Endometrium (tissue), 2 donors: Measurements from ENCODE around the gene PDE2A.

Experiments
- FAIRE-seq: peaks from 2 replicates; lab custom pipeline; 2012; peaks lifted over from hg19 to GRCh38; lab: Jason Lieb, UNC
- donor health status: control.
- donor health status: control.

The PDE2A gene

GRCh38 chr11:72704028-72704782, 30.0 kb upstream of the PDE2A start:
- FAIRE-seq: no peak

DNA sequence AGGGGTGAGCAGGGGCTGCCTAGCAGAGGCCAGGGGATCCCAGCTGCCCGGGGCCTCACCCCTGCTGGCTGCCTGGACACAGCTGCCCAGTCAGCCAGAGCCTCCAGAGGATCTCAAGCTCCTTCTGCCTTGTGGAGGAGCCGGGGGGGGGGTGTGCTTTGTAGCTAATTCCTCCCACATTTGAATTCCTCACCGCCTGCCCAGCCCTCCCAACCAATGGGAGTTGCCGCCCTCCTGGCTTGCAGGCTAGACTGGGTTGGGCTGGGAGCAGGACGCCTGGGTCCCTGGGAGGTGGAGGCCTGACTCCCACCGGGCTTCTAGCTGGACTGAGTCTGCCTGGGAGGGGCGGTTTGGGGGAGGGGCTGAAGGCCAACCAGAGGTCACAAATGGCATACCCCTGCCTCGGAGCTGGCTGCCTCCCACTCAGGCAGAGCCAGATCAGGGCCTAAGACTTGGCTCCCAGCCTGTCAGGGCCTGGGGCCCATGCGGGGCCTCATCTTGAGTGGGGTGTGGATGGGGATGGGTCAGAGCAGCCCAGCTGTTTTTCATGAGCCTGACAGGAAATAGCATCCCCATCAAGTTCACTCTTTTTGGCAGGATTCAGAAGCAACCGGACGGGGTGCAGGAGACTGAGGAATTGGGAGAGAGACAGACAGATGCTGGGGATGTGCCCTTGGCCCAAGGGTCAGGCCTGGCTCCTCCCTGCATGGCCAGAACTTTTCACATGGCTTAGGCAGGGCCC, 29.2 kb upstream of the PDE2A start:
- FAIRE-seq: peak; percentile 62

DNA sequence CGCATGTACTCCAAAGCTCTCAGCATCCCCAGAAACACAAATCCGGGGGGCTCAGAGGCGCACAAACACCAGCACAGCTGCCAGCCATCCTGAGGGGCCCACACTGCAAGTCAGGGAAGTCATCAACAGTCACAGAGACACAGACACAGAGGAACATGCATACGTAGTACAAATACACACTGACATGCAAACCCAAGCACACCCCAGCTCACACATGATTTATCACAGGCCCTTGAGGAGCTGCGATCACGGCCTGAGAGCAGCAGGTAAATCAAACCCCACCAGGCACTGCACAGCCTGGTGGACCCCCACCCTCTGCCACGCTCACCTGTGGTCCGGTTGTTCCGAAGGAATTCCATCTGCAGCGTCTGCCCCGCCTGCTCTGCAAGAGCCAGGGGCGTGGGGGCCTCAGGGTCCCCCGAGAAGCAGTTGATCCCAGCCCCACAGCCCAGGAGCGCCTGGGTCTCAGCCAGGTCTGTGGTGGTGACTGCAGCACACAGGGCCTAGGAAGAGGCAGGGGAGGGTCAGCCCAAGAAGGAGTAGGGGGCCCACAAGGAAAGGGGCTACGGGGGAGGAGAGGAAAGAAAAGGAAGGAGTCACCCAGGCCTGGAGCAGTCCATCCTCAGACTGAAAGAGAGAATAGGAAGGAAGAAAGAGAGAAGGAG, 28.5 kb upstream of the PDE2A start:
- no peak for FAIRE-seq

DNA sequence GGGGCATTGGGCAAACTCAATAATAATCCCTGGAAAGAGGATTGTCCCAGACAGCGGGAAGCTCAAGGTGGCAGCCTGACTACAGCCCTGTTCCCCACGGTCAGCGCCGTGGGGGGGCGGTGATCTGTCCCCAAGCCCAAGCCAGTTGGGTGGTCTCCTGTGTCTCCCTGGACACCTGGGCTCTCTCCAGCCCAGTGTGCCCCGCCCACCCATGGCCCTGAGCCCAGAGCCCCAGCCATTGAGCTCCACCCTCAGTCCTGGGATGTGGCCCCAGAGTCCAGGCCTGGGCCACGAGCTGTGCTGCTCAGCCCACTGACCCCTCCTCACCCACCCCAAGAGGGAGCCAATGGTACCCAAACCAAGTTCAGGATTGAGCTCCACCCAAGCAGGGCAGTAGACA, 27.9 kb upstream of the PDE2A start:
- FAIRE-seq: no peak

DNA sequence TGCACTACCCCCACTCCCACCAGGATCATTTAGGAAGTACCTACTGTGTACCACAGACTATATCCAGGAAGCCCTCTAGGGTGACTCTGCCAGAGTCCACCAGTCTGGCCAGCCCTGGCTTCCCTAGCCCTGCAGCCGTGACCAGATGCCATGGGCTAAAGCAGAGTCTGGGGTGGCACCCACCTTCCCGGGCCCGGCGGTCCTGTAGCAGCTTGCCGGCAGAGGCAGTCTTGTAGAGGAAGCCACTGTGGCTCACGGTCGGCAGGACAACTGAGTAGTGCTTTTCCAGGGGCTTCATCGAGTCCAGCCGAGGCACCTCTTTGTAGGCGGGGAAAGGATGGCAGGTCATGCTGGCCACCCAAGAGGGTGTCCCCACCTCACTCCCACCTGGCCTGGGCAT, 27.2 kb upstream of the PDE2A start:
- FAIRE-seq: no peak

- FAIRE-seq: no peak
Measured at GRCh38 chr11:72700146-72700545, 25.9 kb upstream of the PDE2A start.

GRCh38 chr11:72697814-72698213, 23.6 kb upstream of the PDE2A start:
- FAIRE-seq: no peak

GRCh38 chr11:72696866-72697700, 22.9 kb upstream of the PDE2A start:
- FAIRE-seq: no peak

DNA sequence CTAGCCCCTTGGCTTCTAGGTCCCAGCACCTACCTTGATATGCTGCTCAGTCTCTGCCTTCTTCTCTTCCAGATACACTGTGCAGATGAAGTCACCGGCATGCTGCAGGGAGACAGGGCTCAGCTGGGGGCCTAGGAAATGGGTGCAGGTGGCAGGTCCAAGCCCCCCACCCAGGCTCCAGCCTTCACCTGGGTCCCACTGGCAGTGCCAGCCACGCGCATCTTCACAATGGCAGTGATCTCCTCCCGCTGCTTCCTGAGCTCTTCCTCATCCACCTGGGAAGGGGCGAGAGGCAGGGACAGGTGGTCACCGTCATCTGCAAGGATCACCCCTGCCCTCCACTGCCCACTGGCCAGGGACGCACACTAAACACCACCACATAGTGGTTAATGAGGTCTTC, 21.1 kb upstream of the PDE2A start:
- FAIRE-seq: no peak

GRCh38 chr11:72693271-72693968, 19.2 kb upstream of the PDE2A start:
- no peak for FAIRE-seq

DNA sequence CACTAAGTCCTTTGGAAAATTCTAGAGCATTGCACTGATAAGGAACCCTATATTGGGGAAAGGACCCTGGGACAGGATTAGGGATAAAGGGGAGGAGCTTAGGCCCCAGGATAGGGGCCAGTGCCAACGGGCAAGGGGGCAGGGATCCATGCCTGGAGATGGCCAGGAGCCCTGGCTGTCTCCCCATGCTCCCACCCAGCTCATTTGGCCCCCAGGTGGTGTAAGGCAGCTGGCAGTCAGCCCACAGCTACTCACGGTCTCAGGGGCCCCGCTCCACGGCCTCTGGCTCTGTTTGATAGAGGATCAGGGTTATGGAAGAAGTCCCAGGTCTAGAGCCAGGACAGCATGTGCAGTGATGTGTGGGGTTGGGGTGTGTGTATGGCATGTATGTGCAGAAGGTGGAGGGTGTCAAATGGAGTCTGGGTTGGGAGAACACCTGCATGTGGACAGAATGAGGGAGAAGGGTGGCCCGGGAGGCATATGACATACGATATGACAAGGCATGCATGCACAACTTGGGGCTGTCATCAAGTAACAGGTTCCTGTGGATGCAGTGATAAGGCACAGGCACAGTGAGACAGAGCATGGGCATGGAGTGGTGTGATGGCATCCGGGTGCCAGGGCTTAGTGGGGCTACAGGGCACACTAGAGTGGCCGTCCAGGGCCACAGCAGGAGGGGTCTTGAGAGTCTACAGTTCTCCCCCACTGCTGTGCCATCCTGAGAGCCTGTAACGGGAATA, 18.4 kb upstream of the PDE2A start:
- FAIRE-seq: no peak

DNA sequence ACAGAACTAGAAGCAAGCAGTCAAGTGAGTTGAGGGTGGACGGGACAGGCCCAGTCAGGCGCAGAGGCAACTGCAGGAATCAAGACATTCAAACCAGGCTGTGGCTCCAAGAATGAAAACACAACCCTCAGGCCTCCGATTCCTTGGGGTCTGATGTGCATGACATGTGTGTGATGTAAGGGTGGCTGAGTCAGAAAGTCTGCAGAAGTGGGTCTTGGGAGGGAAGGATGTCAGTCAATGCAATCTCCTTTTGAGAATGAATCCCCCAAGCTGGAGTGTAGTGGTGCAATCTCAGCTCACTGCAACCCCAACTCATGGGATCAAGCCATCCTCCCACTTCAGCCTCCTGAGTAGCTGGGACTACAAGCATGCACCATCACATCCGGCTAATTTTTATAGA, 15.9 kb upstream of the PDE2A start:
- no peak for FAIRE-seq

GRCh38 chr11:72688929-72689328, 14.7 kb upstream of the PDE2A start:
- no peak for FAIRE-seq

- no peak for FAIRE-seq
Measured at GRCh38 chr11:72688486-72688885, 14.3 kb upstream of the PDE2A start.

- no peak for FAIRE-seq
Measured at GRCh38 chr11:72687326-72687725, 13.1 kb upstream of the PDE2A start.

DNA sequence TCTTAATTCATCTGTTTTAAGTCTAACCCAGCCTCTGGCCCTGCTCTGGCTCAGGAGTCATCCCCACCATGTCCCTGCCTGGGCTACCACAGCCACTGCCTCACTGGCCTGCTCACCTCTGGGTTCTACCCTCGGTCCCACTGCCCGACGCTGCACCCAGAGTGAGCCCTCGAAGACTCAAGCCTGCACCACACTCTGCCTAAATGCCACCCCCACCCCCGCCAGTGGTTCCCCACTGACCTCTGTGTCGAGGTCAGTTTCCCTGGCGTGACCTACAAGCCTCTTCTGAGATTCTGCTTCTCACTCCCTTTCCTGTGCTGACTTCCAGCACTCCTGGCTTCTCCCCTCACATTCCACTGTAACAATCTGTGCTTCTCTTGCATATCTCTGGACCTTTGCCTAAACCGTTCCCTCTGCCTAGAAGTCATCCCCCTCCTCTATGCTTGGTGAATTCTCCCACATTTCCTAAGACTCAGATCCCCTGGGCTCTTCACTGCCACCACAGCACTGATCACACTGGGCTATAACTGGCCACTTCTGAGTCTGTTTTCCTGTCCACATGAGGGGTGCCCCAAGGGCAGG, 12.5 kb upstream of the PDE2A start:
- no peak for FAIRE-seq

DNA sequence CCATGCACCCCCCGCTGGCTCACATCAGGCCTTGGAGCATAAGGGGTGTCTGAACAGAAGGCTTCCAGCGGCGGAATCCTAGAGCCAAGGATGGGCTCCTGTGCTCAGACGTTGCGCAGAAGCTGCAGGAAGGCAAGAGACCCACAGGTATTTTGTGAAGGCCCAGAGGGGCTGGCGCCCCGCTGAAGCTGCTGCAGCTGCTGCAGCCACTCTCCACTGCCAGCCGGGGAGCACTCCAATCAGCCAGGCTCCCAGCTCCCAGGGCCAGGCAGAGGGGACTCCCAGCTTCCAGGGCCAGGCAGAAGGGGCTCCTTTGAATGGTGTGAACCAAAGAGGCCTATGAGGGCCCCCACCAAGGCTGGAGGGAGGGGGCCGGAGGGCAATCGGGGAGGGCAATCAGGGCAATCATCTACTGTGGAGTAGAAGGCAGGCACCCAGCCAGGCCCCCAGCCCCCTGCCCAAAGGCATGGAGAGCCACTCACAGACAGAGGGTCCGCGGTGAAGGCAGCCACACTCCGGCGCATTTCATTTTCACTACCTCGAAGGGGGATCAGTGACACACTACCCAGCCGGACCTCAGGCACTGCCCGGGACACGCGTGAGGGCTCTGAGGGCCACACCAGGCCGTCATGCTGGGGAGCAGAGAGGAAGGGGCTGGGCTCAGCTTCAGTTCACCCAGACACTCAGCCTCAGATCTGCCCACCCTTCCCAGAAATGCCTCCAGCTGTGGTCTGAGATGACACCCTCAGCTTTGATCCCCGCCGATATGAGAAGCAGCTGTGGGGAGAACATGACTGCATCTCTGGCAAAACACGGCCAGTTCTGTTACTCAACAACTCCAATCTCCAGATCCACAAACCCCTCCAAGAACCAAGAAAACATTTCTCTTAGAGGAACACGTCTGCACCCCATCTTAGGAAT, 11.6 kb upstream of the PDE2A start:
- no peak for FAIRE-seq

- no peak for FAIRE-seq
Measured at GRCh38 chr11:72684236-72684912, 10.2 kb upstream of the PDE2A start.

DNA sequence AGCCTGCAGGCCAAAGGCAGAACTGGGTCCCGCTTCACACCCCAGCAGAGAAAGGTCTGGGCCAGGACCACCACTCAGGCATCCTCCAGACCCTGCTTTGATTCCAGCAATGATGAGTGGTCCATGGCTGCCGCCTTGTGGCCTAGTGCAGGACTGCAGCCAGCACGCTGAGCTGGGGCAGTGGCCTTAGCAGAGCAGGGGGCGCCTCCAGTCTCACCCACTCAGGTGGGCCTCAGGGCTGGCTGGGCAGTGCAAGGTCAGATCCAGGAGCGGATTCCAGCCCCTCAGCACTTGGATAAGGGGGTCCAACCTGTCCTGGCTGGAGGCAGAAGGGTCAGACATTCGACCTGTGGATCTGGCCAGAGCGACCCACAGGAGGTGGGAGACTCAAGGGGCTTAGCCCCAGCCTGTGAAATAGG, 9.6 kb upstream of the PDE2A start:
- no peak for FAIRE-seq
